DMS114 treated with DMSO at 0.1 percent for 48 hours (cell line): ENCODE results near the gene TTC9C.
"Not testable (repeated sequence)": the region's sequence is repeated elsewhere in the genome, so short reads cannot be mapped to it uniquely, and the experiment has no call there.

Experiments used
- DNase-seq: peaks from one replicate; lab custom pipeline; 2025; ENCODE audit not compliant: unreplicated experiment; lab: John Stamatoyannopoulos, UW

TTC9C gene

DNA sequence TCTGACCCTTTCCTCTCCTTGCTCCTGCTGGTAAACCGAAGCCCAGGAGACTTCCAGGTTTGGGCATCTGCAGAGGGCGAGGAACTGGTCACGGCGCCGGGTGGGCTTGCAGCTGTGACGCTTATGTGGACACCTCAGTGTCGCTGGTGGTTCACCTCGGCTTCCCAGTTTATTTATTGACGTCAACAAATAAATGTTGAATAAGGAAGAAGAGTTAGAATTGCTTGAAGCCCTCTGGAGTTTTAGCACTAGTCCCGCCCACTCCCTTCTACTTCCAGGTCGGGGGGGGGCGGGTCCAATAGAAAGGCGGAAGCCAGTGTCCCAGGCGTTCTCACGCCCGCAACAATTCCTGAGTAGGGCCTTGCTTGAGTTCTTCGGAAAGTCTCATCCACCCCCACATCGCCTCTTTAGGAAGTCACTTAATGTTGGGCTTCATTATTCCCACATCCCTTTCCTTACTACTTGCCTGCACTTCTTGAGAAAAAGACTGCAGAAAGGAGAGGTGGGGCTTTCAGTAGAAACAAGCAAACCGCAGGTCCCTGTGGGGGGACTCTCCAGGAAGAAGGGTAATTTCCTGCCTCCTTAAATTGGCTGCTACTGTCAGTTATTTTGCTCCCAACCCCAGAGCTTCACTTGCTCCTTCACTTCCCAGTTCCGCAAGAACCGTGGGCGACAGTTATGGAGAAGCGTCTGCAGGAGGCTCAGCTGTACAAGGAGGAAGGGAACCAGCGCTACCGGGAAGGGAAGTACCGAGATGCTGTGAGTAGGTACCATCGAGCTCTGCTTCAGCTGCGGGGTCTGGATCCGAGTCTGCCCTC lies at the start of gene TTC9C:
TTC9C (plus strand) TSS at position 316 of the 818 bp plus-strand sequence; CDS start at position 679, 363 bp downstream.
- peak; percentile 92 for DNase-seq

GRCh38 chr11:62678770-62679696 lies 49.3 kb upstream of the TTC9C start, which contains the start of gene UBXN1:
Gene UBXN1, minus strand, starts transcription at chr11:62679073. Its CDS starts 150 bp downstream, at chr11:62678923.
- peak; percentile 87 for DNase-seq

GRCh38 chr11:62680825-62681240 lies 47.5 kb upstream of the TTC9C start:
- DNase-seq = peak; percentile 83

DNA sequence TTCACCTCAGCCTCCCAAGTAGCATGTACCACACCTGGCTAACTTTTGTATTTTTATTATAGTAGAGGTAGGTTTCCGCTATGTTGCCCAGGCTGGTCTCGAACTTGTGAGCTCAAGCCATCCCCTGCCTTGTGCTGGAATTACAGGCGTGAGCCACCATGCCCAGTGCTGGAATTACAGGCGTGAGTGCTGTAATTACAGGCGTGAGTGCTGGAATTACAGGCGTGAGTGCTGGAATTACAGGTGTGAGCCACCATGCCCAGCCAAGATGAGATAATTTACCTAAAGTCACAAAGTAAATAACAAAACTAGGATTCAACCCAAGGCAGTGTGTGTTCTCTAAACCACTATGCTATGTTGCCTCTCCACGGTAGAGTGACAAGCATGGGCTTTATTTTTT lies 45.8 kb upstream of the TTC9C start:
- DNase-seq = no peak

DNA sequence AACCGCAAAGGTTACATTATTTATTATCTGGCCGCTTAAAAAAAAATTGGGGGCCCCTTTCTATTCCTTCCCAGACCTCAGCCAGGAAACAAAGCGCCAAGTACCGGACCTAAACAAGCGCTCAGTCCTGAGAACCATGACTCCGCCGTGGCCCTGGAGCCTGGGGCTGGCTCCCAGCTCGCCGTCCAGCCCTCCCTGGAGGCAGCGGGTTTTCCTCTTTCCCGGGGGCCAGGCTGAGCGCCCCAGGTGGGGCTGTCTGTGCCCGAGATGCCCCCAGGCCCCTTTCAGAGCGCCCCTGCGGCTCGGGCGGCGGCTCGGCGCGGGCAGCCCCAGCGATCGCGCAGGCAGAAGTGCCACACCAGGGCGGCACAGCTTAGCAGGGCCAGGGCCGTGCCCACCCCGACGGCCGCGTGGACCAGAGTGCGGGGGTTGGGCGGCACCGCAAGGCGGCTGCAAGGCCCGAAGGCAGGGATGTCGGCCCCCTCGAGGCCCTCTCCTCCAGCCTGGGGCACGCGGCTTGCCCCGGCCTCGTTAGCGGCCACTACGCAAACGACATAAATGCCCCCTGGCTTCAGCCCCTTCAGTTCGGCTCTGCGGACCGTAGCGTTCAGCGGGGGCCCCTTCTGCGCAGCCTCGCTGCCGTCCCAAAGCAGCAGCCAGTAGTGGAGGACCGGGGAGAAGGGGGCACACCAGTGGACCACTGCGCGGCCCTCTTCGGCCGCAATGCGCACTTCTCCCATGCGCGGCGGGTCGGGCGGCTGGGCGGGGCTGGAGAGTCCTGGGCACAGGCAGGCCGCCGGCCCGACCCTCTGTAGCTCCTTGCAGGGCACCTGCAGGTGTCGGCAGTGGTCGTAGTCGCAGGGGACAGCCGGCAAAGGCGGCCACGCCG lies 40.5 kb upstream of the TTC9C start:
- DNase-seq = no peak

- DNase-seq = no peak
These were observed 39.8 kb upstream of the TTC9C start for GRCh38 chr11:62688491-62688890.

GRCh38 chr11:62689421-62690183 lies 38.7 kb upstream of the TTC9C start, which contains the start of gene LRRN4CL:
Gene LRRN4CL, minus strand, starts transcription at chr11:62689530. Its CDS starts 1,022 bp downstream, at chr11:62688508.
- DNase-seq = no peak

GRCh38 chr11:62693624-62694023 lies 34.7 kb upstream of the TTC9C start:
- not testable (repeated sequence) for DNase-seq

DNA sequence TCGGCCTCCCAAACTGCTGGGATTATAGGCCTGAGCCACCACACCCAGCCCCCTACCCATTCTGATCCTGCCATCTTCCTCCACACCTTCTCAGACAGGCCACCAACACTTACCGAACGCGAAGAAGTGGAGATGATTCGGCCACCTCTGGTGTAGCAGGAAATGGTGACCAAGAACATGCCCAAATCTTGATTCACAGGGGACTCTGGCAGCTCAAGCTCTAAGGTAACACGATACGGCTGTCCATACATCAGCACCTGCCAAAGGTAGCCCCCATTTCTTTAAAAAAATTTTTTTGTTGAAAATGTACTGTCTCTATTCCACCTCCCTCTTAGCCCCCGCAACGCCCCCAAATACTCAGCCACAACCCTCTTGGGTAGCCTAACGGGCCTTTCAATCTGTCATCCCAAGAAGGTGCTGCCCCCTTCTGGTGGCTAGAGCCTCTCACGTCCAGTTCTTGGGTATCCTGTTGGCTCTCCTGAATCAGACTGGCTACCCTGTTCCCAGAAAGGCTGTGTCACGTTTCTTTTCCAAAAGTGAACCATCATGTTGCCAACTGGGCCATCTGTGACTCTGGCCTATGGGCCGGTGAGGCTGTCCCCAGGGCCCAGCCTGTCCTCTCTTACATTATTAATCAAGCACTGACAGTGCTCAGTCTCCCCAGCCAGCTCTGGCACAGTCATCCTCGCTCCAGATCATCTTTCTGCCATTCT lies 33.7 kb upstream of the TTC9C start:
- DNase-seq = peak; percentile 44

DNA sequence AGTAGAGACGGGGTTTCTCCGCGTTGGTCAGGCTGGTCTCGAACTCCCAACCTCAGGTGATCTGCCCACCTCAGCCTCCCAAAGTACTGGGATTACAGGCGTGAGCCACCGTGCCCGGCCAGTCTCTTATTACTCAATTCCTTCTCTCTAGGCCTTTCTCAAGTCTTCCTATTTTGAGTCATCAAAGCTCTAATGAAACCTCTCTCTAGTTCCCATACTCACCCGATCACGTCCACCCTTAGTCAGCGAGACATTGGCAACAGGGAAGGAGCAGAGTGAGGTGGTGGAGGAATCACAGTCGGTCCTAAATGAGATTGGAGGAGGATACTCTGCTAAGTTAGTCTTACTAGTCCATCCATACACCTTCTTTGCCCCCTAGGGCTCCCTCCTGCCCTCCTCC lies 26.0 kb upstream of the TTC9C start:
- DNase-seq = no peak

DNA sequence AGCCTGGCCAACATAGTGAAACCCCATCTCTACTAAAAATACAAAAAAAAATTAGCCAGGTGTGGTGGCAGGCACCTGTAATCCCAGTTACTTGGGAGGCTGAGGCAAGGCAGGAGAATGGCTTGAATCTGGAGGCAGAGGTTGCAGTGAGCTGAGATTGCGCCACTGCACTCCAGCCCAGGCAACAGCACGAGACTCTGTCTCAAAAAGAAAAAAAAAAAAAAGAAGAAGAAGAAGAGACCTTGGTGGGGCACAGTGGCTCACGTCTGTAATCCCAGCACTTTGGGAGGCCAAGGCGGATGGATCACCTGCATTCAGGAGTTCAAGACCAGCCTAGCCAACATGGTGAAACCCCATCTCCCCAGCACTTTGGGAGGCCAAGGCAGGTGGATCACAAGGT lies 24.4 kb upstream of the TTC9C start:
- DNase-seq = not testable (repeated sequence)

DNA sequence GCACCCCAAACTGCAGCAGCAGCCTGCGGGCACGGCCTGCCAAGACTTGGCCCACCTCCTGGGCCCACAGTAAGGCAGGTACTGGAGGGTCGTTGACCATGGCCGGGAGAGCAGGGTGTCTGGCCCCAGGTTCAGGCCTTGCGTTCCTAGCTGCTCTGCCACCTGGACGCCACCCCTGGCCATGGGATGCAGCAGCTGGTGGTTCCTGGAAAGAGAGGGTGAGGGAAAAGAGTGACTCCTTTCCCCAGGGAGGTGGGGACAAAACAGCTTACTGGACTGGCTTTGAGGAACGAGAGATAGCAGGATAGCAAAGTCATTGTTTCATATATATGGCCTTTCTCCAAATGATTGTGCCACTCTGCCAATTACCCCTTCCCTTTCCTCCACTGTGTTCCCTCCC lies 22.9 kb upstream of the TTC9C start:
- DNase-seq = no peak

GRCh38 chr11:62705880-62706849 lies 22.1 kb upstream of the TTC9C start:
- peak; percentile 80 for DNase-seq

- no peak for DNase-seq
These were observed 21.4 kb upstream of the TTC9C start for GRCh38 chr11:62706850-62707247.

DNA sequence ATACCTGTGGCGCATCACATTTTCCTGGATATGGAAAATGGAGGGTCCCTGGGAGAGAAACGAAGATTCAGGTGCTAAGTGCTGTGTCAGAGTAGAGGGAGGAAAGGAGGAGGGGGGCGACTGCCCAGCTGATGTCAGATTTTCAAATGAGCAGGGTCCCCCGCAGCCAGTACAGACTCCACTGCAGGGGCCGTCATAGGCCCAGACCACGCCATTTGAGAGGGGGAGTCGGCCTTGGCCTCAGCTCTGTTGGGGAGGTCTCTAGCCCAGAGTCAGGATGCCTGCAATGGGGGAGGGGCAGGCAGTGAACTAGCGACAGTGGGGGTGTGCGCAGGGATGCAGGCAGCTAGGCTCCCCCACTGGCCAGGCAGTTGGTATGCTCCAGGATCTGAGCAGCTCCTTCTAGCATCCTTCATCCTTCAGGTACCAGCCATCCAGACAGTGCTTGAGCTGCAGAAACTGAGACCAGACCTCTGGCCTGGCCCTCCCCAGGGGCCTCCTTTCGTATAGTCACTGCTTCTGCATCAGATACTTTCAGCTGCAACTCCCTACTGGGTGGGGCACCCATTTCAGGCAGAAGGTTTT lies 20.9 kb upstream of the TTC9C start, which contains the start of the genes BSCL2 and GNG3:
BSCL2 (minus strand) TSS at position 148 of the 585 bp plus-strand sequence. CDS start 229 bp downstream, outside the sequence.
GNG3 (plus strand) TSS at position 400 of the 585 bp plus-strand sequence. CDS start 620 bp downstream, outside the sequence.
- DNase-seq = no peak

GRCh38 chr11:62708392-62708791 lies 19.9 kb upstream of the TTC9C start:
- DNase-seq = no peak

DNA sequence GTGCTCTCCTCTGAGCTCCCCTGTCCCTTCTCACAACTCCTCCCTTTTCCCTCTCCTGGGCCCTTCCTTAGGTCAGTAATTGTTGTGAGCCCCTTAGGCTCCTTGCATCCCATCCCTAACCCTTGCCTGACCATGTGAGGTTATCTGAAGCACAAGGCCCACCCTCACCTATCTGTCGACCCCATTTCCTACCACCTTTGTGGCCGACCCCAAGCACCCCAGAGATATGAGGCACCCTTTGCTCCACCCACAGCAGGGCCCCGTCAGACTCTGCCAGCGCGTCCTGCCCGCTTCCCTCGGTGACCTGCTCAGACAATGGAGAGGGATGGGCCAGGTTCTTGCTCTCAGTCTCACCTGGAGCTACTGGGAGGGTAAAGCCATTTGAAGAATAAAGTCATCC lies 19.5 kb upstream of the TTC9C start:
- no peak for DNase-seq
